MM.1S (cell line): Measurements from ENCODE around the gene EPHB6.

Experiments
- DNase-seq: peaks from one replicate; pipeline ENCODE4 v3.0.0-alpha.2; 2015
- H2AFZ ChIP-seq: fragments of 300-600 bp; sonication (generic); 2 replicates; pipeline ENCODE4 v1.6.0; 2016; ENCODE audit warnings: antibody characterized with exemption, low read length
- H3F3A ChIP-seq: fragments of 300-600 bp; sonication (generic); 2 replicates; pipeline ENCODE4 v1.6.1; 2016; ENCODE audit warnings: mild to moderate bottlenecking, antibody characterized with exemption, low read length, moderate library complexity, mixed read lengths; ENCODE audit not compliant: insufficient read depth
- H3K27ac ChIP-seq: fragments of 300-600 bp; sonication (generic); 2 replicates; pipeline ENCODE4 v1.5.1; 2016; ENCODE audit warnings: mild to moderate bottlenecking, low read length
- H3K27me3 ChIP-seq: fragments of 300-600 bp; sonication (generic); replicated peaks from 2 replicates; pipeline ENCODE4 v1.6.0; 2016; ENCODE audit warnings: low read length; ENCODE audit not compliant: insufficient read depth
- H3K36me3 ChIP-seq: fragments of 300-600 bp; sonication (generic); replicated peaks from 2 replicates; pipeline ENCODE4 v1.6.1; 2016; ENCODE audit warnings: mild to moderate bottlenecking, low read length, mixed read lengths; ENCODE audit not compliant: insufficient read depth
- H3K4me1 ChIP-seq: fragments of 300-600 bp; sonication (generic); 2 replicates; pipeline ENCODE4 v1.6.1; 2016; ENCODE audit warnings: low read length, mixed read lengths
- H3K4me2 ChIP-seq: fragments of 300-600 bp; sonication (generic); 2 replicates; pipeline ENCODE4 v1.6.0; 2016; ENCODE audit warnings: low read depth, low read length
- H3K4me3 ChIP-seq: fragments of 300-600 bp; sonication (generic); 2 replicates; pipeline ENCODE4 v1.5.1; 2016; ENCODE audit warnings: low read length, mixed read lengths
- H3K79me2 ChIP-seq: fragments of 300-600 bp; sonication (generic); 2 replicates; pipeline ENCODE4 v1.6.1; 2016; ENCODE audit warnings: mixed run types, low read length, mixed read lengths
- H3K9ac ChIP-seq: fragments of 300-600 bp; sonication (generic); 2 replicates; pipeline ENCODE4 v1.6.1; 2016; ENCODE audit warnings: low read length, mixed read lengths
- H3K9me2 ChIP-seq: fragments of 300-600 bp; sonication (generic); replicated peaks from 2 replicates; pipeline ENCODE4 v1.6.1; 2016; ENCODE audit warnings: mild to moderate bottlenecking, low read length, mixed read lengths; ENCODE audit not compliant: insufficient read depth
- H3K9me3 ChIP-seq: fragments of 300-600 bp; sonication (generic); replicated peaks from 2 replicates; pipeline ENCODE4 v1.6.1; 2016; ENCODE audit warnings: mild to moderate bottlenecking, low read length, mixed read lengths; ENCODE audit not compliant: insufficient read depth
- H4K20me1 ChIP-seq: fragments of 300-600 bp; sonication (generic); 2 replicates; pipeline ENCODE4 v1.6.1; 2016; ENCODE audit warnings: mild to moderate bottlenecking, low read length, moderate library complexity, mixed read lengths; ENCODE audit not compliant: insufficient read depth
- EZH2 ChIP-seq: fragments of 300-600 bp; sonication (generic); optimal IDR thresholded peaks from 2 replicates; pipeline ENCODE3; 2017; ENCODE audit warnings: low read depth, mild to moderate bottlenecking, antibody characterized with exemption, low read length, mixed read lengths
- EZH2phosphoT487 ChIP-seq: fragments of 300-600 bp; sonication (generic); IDR thresholded peaks from 2 replicates; pipeline ENCODE4 v1.6.1; 2018; ENCODE audit warnings: antibody characterized with exemption, low read length
- TF ChIP-seq, protein P1 (sequence below): fragments of 300-600 bp; sonication (generic); IDR thresholded peaks from 2 replicates; pipeline ENCODE4 v1.5.1; 2016; ENCODE audit warnings: antibody characterized with exemption, low read length, mixed read lengths

EPHB6 gene

DNA sequence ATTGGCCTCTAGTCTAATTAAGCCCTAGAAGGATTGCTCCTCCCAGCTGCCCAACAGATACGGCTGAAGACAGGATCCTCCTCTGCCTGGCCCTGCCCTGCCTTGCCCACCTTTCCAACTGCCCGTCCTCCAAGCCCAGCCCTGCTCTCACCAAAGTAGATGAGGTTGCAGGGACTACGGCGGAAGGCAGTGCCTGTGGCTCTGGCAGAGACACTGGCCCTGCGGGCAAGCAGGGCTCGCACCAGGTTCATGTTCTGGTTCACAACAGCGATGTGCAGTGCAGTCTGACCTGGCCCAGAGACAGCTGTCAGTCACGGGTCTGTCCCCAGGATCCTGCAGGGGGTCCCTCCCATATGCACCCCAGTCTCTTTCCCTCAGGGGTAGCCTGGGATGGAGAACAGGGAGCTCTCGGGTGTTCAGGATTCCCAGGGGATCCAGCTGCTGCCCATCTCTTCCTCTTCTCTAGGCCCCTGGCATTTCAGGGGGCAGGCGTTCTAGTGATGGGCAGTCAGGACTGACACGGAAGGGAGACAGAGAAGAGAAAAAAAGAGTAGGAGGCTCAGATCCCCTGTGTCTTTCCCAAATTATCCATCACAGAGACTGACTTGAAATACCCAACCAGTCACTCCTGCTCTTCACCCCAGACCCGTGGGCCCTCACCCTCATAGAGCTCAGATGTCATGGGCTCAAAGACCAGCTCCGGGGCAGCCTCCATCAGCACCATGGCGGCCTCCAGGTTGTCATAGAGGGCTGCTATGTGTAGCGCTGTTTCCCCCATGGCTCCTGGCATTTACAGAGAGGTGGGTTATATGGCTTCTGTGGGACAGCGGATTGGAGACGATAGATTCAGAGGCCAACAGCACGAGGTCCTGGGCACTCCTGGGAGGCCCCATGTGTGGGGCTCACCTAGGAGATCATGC lies 22.4 kb downstream of the EPHB6 start:
- H3K4me3 ChIP-seq, result no peak overlapping the region
- H3K27ac ChIP-seq, result no peak overlapping the region
- no peaks in the 10 kb centered on the region for H3K9me2 ChIP-seq
- H4K20me1 ChIP-seq, result no peaks in the 10 kb centered on the region
- no peak overlapping the region for H3K4me2 ChIP-seq
- H3K9ac ChIP-seq, result no peak overlapping the region
- peaks cover 35% of the 10 kb centered on the region for H3K27me3 ChIP-seq
- H3K4me1 ChIP-seq, result no peaks in the 10 kb centered on the region
- H3F3A ChIP-seq, result no peaks in the 10 kb centered on the region
- no peak for DNase-seq
- H2AFZ ChIP-seq, result no peak overlapping the region
- H3K36me3 ChIP-seq, result no peaks in the 10 kb centered on the region
- H3K79me2 ChIP-seq, result no peaks in the 10 kb centered on the region
- no peaks in the 10 kb centered on the region for H3K9me3 ChIP-seq
- TF ChIP-seq, protein P1, sequence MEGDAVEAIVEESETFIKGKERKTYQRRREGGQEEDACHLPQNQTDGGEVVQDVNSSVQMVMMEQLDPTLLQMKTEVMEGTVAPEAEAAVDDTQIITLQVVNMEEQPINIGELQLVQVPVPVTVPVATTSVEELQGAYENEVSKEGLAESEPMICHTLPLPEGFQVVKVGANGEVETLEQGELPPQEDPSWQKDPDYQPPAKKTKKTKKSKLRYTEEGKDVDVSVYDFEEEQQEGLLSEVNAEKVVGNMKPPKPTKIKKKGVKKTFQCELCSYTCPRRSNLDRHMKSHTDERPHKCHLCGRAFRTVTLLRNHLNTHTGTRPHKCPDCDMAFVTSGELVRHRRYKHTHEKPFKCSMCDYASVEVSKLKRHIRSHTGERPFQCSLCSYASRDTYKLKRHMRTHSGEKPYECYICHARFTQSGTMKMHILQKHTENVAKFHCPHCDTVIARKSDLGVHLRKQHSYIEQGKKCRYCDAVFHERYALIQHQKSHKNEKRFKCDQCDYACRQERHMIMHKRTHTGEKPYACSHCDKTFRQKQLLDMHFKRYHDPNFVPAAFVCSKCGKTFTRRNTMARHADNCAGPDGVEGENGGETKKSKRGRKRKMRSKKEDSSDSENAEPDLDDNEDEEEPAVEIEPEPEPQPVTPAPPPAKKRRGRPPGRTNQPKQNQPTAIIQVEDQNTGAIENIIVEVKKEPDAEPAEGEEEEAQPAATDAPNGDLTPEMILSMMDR, result no peak
- no peak for TF ChIP-seq EZH2
- TF ChIP-seq EZH2phosphoT487, result no peak

- Histone ChIP-seq H3K9me3 (no peaks in the 10 kb centered on the region), H3F3A (no peaks in the 10 kb centered on the region), H3K79me2 (no peaks in the 10 kb centered on the region), H3K9me2 (no peaks in the 10 kb centered on the region), H3K4me3 (no peak overlapping the region), H3K9ac (no peak overlapping the region), H3K27ac (no peak overlapping the region), H3K4me2 (no peak overlapping the region), H2AFZ (no peak overlapping the region), H3K36me3 (no peaks in the 10 kb centered on the region), H3K27me3 (peaks cover 28% of the 10 kb centered on the region), H4K20me1 (no peaks in the 10 kb centered on the region), H3K4me1 (no peaks in the 10 kb centered on the region)
- no peak for DNase-seq
- TF ChIP-seq, protein P1, result no peak
- TF ChIP-seq EZH2, result no peak
- no peak for TF ChIP-seq EZH2phosphoT487
These were observed 23.4 kb downstream of the EPHB6 start for GRCh38 chr7:142878315-142878714.

- H3K9ac ChIP-seq, result no peak overlapping the region
- H3F3A ChIP-seq, result no peaks in the 10 kb centered on the region
- no peaks in the 10 kb centered on the region for H3K4me1 ChIP-seq
- H3K79me2 ChIP-seq, result no peaks in the 10 kb centered on the region
- DNase-seq, result no peak
- no peak overlapping the region for H3K4me3 ChIP-seq
- H4K20me1 ChIP-seq, result no peaks in the 10 kb centered on the region
- H3K9me3 ChIP-seq, result no peaks in the 10 kb centered on the region
- no peaks in the 10 kb centered on the region for H3K9me2 ChIP-seq
- no peak overlapping the region for H3K4me2 ChIP-seq
- no peaks in the 10 kb centered on the region for H3K36me3 ChIP-seq
- H2AFZ ChIP-seq, result no peak overlapping the region
- H3K27me3 ChIP-seq, result peaks cover 28% of the 10 kb centered on the region
- no peak overlapping the region for H3K27ac ChIP-seq
- TF ChIP-seq EZH2, result no peak
- no peak for TF ChIP-seq EZH2phosphoT487
- TF ChIP-seq, protein P1, result no peak
These were observed 24.2 kb downstream of the EPHB6 start for GRCh38 chr7:142879060-142879459.
